Hematopoietic multipotent progenitor cell (in vitro differentiated cells): ENCODE data around the gene BICC1. TPM values are rescaled to one million over a fixed set of nuclear protein-coding genes. Genes with fewer than 3 reads are reported as not detected.
"Not testable (repeated sequence)": the region's sequence is repeated elsewhere in the genome, so short reads cannot be mapped to it uniquely, and the experiment has no call there.

Experiments
- DNase-seq, 3 donors: peaks; one replicate each; pipeline ENCODE4 v3.0.0-alpha.2; 2011 to 2015; ENCODE audit warnings: low read depth in 2 of 3, low spot score in 2 of 3
- total RNA-seq: library from RNA; depleted of rRNA; stranded (reverse); fragments of >200 nt; gene quantifications from one replicate; pipeline ENCODE4 v1.2.3, GENCODE V29; 2012

The BICC1 gene
- total RNA-seq, 1 donor: 1.3 TPM

- DNase-seq: no peak
Measured at GRCh38 chr10:58840840-58841435, 328.3 kb downstream of the BICC1 start.

- DNase-seq: no peak
Measured at GRCh38 chr10:58842860-58843376, 330.2 kb downstream of the BICC1 start.

GRCh38 chr10:58843760-58844159, 331.1 kb downstream of the BICC1 start:
- DNase-seq: no peak

GRCh38 chr10:58844680-58845079, 332.0 kb downstream of the BICC1 start:
- no peak for DNase-seq

- DNase-seq: no peak
Measured at GRCh38 chr10:58846856-58847255, 334.2 kb downstream of the BICC1 start.

- no peak for DNase-seq
Measured at GRCh38 chr10:58851606-58852005, 338.9 kb downstream of the BICC1 start.

- DNase-seq: no peak
Measured at GRCh38 chr10:58853668-58854067, 341.0 kb downstream of the BICC1 start.

GRCh38 chr10:58854811-58855210, 342.1 kb downstream of the BICC1 start:
- DNase-seq: no peak

- DNase-seq: no peak
Measured at GRCh38 chr10:58856508-58857240, 344.0 kb downstream of the BICC1 start.

GRCh38 chr10:58857251-58857805, 344.7 kb downstream of the BICC1 start:
- DNase-seq: no peak

- DNase-seq: not testable (repeated sequence)
Measured at GRCh38 chr10:58858123-58858522, 345.5 kb downstream of the BICC1 start.

GRCh38 chr10:58859526-58859925, 346.9 kb downstream of the BICC1 start:
- DNase-seq: no peak

GRCh38 chr10:58867683-58868082, 355.0 kb downstream of the BICC1 start:
- no peak for DNase-seq

GRCh38 chr10:58868736-58869435, 356.2 kb downstream of the BICC1 start:
- no peak for DNase-seq

- DNase-seq: no peak
Measured at GRCh38 chr10:58870070-58870469, 357.4 kb downstream of the BICC1 start.

GRCh38 chr10:58873161-58873560, 360.5 kb downstream of the BICC1 start:
- DNase-seq: no peak

Other genes starting within 250 kb of the BICC1 start
- 3.2 TPM for gene IPMK, start 245.0 kb upstream of the BICC1 start, total RNA-seq
- 4.0 TPM for gene CISD1, start 243.7 kb upstream of the BICC1 start, total RNA-seq
- gene UBE2D1, start 177.9 kb upstream of the BICC1 start, total RNA-seq: 12.7 TPM
- gene TFAM, start 127.5 kb upstream of the BICC1 start, total RNA-seq: 30.2 TPM